ENCODE data around the gene TRIM17.

The TRIM17 gene

DNA sequence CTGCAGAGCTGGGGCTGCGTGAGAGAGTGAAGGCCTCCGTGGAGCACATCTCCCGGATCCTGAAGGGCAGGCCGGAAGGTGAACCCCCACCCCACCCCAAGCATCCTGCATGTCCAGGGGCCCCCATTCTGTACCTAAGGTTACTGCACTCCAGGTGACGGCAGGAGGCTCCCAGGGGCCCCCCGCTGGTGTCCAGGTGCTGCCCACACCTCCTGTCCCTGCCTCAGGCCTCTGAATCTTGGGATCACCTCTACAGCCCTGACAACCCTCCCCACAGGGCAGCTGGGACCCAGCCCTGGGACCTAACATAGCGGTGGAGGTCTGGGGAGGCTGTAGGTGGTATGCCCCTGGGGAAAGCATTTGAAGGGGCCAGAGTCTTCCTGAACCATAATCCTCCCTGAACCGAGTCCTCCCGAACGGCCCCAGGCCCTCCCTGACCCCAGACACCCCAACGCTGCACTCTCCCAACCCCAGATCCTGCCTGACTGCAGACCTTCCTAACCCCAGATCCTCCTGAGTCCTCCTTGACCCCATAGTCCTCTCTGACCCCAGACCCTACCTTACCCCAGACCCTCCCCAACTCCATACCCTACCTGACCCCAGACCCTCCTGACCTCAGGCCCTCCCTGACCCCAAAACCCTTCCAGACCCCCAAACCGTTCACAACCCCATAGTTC, 43.5 kb downstream of the TRIM17 start:
- Histone ChIP-seq H3K27ac (ENCODE audit: low read depth, low read length) (no peak overlapping the region), H3K27me3 (ENCODE audit: control insufficient read depth in 1 of 2, insufficient read depth in 2 of 2, low read length in 2 of 2) (peaks cover 6 to 9% of the 10 kb centered on the region in 2 donors), H3K4me1 (ENCODE audit: control insufficient read depth in 1 of 2, insufficient read depth in 2 of 2, low read length in 2 of 2) (peaks cover 0 to 11% of the 10 kb centered on the region in 2 donors), H3K9ac (ENCODE audit: low read depth in 1 of 2, low read length in 2 of 2) (no peak overlapping the region), H3K9me3 (ENCODE audit: control insufficient read depth in 1 of 2, low read length in 2 of 2) (no peaks in the 10 kb centered on the region), H3K4me3 (ENCODE audit: low read depth in 1 of 2, low read length in 2 of 2) (no peak overlapping the region), H3K36me3 (ENCODE audit: control insufficient read depth in 1 of 2, insufficient read depth in 2 of 2, low read length in 2 of 2) (no peaks in the 10 kb centered on the region)

DNA sequence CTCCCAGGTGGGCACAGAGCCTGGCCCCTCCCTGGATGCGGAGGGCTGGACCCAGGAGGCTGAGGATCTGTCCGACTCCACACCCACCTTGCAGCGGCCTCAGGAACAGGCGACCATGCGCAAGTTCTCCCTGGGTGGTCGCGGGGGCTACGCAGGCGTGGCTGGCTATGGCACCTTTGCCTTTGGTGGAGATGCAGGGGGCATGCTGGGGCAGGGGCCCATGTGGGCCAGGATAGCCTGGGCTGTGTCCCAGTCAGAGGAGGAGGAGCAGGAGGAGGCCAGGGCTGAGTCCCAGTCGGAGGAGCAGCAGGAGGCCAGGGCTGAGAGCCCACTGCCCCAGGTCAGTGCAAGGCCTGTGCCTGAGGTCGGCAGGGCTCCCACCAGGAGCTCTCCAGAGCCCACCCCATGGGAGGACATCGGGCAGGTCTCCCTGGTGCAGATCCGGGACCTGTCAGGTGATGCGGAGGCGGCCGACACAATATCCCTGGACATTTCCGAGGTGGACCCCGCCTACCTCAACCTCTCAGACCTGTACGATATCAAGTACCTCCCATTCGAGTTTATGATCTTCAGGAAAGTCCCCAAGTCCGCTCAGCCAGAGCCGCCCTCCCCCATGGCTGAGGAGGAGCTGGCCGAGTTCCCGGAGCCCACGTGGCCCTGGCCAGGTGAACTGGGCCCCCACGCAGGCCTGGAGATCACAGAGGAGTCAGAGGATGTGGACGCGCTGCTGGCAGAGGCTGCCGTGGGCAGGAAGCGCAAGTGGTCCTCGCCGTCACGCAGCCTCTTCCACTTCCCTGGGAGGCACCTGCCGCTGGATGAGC, 44.3 kb downstream of the TRIM17 start:
- no peak overlapping the region for H3K27ac ChIP-seq (ENCODE audit: low read depth, low read length)

DNA sequence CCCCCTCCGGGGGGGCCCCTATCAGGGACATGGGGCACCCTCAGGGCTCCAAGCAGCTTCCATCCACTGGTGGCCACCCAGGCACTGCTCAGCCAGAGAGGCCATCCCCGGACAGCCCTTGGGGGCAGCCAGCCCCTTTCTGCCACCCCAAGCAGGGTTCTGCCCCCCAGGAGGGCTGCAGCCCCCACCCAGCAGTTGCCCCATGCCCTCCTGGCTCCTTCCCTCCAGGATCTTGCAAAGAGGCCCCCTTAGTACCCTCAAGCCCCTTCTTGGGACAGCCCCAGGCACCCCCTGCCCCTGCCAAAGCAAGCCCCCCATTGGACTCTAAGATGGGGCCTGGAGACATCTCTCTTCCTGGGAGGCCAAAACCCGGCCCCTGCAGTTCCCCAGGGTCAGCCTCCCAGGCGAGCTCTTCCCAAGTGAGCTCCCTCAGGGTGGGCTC, 44.9 kb downstream of the TRIM17 start:
- Histone ChIP-seq H3K27me3 (ENCODE audit: control insufficient read depth in 1 of 2, insufficient read depth in 2 of 2, low read length in 2 of 2) (peaks cover 6 to 10% of the 10 kb centered on the region in 2 donors), H3K9ac (ENCODE audit: low read depth in 1 of 2, low read length in 2 of 2) (no peak overlapping the region), H3K4me1 (ENCODE audit: control insufficient read depth in 1 of 2, insufficient read depth in 2 of 2, low read length in 2 of 2) (peaks cover 0 to 8% of the 10 kb centered on the region in 2 donors), H3K9me3 (ENCODE audit: control insufficient read depth in 1 of 2, low read length in 2 of 2) (no peaks in the 10 kb centered on the region), H3K36me3 (ENCODE audit: control insufficient read depth in 1 of 2, insufficient read depth in 2 of 2, low read length in 2 of 2) (no peaks in the 10 kb centered on the region), H3K27ac (ENCODE audit: low read depth, low read length) (no peak overlapping the region), H3K4me3 (ENCODE audit: low read depth in 1 of 2, low read length in 2 of 2) (no peak overlapping the region)

More for the DNA sequence above, 44.3 kb downstream of the TRIM17 start:
- no peak overlapping the region for H3K4me3 ChIP-seq (ENCODE audit: low read depth in 1 of 2, low read length in 2 of 2)
- no peaks in the 10 kb centered on the region for H3K36me3 ChIP-seq (ENCODE audit: control insufficient read depth in 1 of 2, insufficient read depth in 2 of 2, low read length in 2 of 2)
- H3K9ac ChIP-seq (ENCODE audit: low read depth in 1 of 2, low read length in 2 of 2), result no peak overlapping the region
- H3K4me1 ChIP-seq (ENCODE audit: control insufficient read depth in 1 of 2, insufficient read depth in 2 of 2, low read length in 2 of 2), result peaks cover 0 to 8% of the 10 kb centered on the region in 2 donors
- H3K27me3 ChIP-seq (ENCODE audit: control insufficient read depth in 1 of 2, insufficient read depth in 2 of 2, low read length in 2 of 2), result peaks cover 6 to 9% of the 10 kb centered on the region in 2 donors
- H3K9me3 ChIP-seq (ENCODE audit: control insufficient read depth in 1 of 2, low read length in 2 of 2), result no peaks in the 10 kb centered on the region

DNA sequence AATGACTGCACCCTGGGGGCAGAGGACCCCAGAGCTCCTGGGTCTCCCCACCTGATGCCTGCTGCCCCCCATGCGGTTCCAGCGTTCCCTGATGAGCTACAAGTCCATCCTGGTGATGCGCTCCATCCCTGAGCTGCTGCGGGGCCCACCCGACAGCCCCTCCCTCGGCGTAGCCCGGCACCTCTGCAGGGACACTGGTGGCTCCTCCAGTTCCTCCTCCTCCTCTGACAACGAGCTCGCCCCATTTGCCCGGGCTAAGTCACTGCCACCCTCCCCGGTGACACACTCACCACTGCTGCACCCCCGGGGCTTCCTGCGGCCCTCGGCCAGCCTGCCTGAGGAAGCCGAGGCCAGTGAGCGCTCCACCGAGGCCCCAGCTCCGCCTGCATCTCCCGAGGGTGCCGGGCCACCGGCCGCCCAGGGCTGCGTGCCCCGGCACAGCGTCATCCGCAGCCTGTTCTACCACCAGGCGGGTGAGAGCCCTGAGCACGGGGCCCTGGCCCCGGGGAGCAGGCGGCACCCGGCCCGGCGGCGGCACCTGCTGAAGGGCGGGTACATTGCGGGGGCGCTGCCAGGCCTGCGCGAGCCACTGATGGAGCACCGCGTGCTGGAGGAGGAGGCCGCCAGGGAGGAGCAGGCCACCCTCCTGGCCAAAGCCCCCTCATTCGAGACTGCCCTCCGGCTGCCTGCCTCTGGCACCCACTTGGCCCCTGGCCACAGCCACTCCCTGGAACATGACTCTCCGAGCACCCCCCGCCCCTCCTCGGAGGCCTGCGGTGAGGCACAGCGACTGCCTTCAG, 45.5 kb downstream of the TRIM17 start:
- Histone ChIP-seq H3K4me3 (ENCODE audit: low read depth in 1 of 2, low read length in 2 of 2) (no peak overlapping the region), H3K4me1 (ENCODE audit: control insufficient read depth in 1 of 2, insufficient read depth in 2 of 2, low read length in 2 of 2) (peaks cover 0 to 8% of the 10 kb centered on the region in 2 donors), H3K9me3 (ENCODE audit: control insufficient read depth in 1 of 2, low read length in 2 of 2) (no peaks in the 10 kb centered on the region), H3K9ac (ENCODE audit: low read depth in 1 of 2, low read length in 2 of 2) (no peak overlapping the region), H3K36me3 (ENCODE audit: control insufficient read depth in 1 of 2, insufficient read depth in 2 of 2, low read length in 2 of 2) (no peaks in the 10 kb centered on the region), H3K27ac (ENCODE audit: low read depth, low read length) (no peak overlapping the region), H3K27me3 (ENCODE audit: control insufficient read depth in 1 of 2, insufficient read depth in 2 of 2, low read length in 2 of 2) (peaks cover 6 to 15% of the 10 kb centered on the region in 2 donors)

DNA sequence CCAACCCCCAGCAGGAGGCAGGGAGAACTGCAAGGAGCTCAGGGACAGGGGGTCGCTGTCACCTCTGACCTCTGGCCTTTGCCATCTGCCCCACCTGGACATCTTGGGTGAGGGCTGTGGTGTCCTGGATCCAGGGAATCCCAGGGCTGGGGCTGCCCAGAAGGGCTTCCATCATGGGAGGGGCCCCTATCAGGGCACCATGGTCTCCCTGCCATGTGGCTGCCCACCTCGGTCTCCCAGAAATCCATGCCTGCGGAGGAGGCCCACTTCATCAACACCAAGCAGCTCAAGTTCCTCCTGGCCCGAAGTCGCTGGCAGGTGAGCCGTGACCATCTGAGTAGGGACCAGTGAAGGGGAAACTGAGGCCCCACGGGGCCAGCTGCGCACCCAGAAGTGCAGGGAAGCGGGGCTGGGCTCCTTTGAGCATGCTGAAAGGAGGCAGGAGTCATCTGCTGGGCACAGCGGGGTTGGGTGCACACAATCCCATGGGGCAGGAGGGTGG, 46.2 kb downstream of the TRIM17 start:
- peaks cover 6 to 15% of the 10 kb centered on the region in 2 donors for H3K27me3 ChIP-seq (ENCODE audit: control insufficient read depth in 1 of 2, insufficient read depth in 2 of 2, low read length in 2 of 2)
- no peak overlapping the region for H3K9ac ChIP-seq (ENCODE audit: low read depth in 1 of 2, low read length in 2 of 2)
- H3K4me1 ChIP-seq (ENCODE audit: control insufficient read depth in 1 of 2, insufficient read depth in 2 of 2, low read length in 2 of 2), result peaks cover 0 to 8% of the 10 kb centered on the region in 2 donors
- H3K4me3 ChIP-seq (ENCODE audit: low read depth in 1 of 2, low read length in 2 of 2), result no peak overlapping the region
- no peaks in the 10 kb centered on the region for H3K36me3 ChIP-seq (ENCODE audit: control insufficient read depth in 1 of 2, insufficient read depth in 2 of 2, low read length in 2 of 2)
- no peak overlapping the region for H3K27ac ChIP-seq (ENCODE audit: low read depth, low read length)
- no peaks in the 10 kb centered on the region for H3K9me3 ChIP-seq (ENCODE audit: control insufficient read depth in 1 of 2, low read length in 2 of 2)

DNA sequence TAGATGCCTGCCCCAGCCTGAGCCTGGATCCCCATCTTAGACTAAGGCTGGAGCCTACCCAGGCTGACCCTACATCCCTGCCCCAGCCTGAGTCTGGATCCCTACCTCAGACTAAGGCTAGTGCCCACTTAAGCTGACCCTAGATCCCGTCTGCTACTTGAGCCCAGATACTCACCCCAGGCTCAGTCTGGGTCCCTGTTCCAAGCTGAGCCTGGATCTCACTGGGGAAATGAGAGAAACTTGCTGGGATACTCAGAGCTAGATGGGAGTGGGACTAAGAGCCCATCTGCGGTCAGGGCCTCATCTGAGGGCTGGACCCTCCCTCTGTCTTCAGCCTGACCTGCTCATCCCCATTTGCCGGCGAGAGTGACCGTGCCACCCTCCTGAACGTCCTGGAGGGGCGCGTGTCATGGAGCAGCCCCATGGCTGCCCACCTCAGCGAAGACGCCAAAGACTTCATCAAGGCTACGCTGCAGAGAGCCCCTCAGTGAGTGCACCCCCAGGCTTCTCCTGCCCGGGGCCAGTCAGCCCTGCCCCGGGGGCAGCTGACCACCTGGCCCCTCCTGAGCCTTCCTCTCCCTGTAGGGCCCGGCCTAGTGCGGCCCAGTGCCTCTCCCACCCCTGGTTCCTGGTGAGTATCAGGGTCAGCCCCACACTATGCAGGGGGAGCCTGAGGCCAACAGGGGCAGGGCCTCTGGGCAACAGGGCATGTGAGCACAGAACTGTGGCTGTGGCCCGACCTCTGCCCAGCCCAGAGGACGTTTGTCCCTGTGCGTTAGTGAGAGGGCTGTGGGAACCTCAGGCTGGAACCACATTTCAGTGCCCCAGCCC, 46.8 kb downstream of the TRIM17 start:
- Histone ChIP-seq H3K36me3 (ENCODE audit: control insufficient read depth in 1 of 2, insufficient read depth in 2 of 2, low read length in 2 of 2) (no peaks in the 10 kb centered on the region), H3K4me3 (ENCODE audit: low read depth in 1 of 2, low read length in 2 of 2) (no peak overlapping the region), H3K9ac (ENCODE audit: low read depth in 1 of 2, low read length in 2 of 2) (no peak overlapping the region), H3K27me3 (ENCODE audit: control insufficient read depth in 1 of 2, insufficient read depth in 2 of 2, low read length in 2 of 2) (peaks cover 6 to 15% of the 10 kb centered on the region in 2 donors), H3K4me1 (ENCODE audit: control insufficient read depth in 1 of 2, insufficient read depth in 2 of 2, low read length in 2 of 2) (peaks cover 0 to 8% of the 10 kb centered on the region in 2 donors), H3K27ac (ENCODE audit: low read depth, low read length) (no peak overlapping the region), H3K9me3 (ENCODE audit: control insufficient read depth in 1 of 2, low read length in 2 of 2) (no peaks in the 10 kb centered on the region)

DNA sequence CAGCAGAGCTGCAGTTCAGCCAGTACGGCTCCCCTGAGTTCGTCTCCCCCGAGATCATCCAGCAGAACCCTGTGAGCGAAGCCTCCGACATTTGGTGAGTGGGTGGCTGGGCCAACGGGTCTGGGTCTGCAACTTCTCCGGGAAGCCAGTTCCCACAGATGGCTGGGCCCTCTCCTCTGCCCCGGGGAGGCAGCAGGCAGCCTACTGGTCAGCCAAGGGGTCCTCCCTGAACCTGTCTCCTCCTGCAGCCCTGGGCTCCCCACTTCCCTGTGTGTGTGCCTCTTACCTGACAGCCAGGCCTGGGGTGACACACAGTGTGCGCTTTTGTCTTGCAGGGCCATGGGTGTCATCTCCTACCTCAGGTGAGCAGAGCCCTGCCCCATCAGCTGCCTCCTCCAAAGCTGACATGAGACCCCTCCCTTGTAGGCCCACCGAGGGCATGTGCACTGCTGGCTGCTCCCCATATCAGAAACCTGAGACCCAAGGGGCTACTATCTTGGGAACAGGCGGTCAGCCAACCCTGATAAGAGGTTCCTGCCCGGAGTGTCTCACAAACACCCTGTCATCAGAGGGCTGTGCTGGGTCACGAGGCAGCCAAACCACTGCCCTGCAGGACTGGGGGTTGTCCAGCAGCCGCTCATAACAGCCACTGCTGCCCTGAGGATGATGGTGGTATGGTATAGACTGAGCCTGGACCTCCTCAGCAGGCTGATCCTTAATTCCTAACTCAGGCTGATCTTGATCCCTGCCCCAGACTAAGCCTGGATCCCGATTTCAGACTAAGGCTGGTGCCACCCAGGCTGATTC, 47.7 kb downstream of the TRIM17 start:
- Histone ChIP-seq H3K4me3 (ENCODE audit: low read depth in 1 of 2, low read length in 2 of 2) (no peak overlapping the region), H3K9me3 (ENCODE audit: control insufficient read depth in 1 of 2, low read length in 2 of 2) (no peaks in the 10 kb centered on the region), H3K27ac (ENCODE audit: low read depth, low read length) (no peak overlapping the region), H3K27me3 (ENCODE audit: control insufficient read depth in 1 of 2, insufficient read depth in 2 of 2, low read length in 2 of 2) (peaks cover 6 to 15% of the 10 kb centered on the region in 2 donors), H3K4me1 (ENCODE audit: control insufficient read depth in 1 of 2, insufficient read depth in 2 of 2, low read length in 2 of 2) (peaks cover 0 to 8% of the 10 kb centered on the region in 2 donors), H3K9ac (ENCODE audit: low read depth in 1 of 2, low read length in 2 of 2) (no peak overlapping the region), H3K36me3 (ENCODE audit: control insufficient read depth in 1 of 2, insufficient read depth in 2 of 2, low read length in 2 of 2) (no peaks in the 10 kb centered on the region)

DNA sequence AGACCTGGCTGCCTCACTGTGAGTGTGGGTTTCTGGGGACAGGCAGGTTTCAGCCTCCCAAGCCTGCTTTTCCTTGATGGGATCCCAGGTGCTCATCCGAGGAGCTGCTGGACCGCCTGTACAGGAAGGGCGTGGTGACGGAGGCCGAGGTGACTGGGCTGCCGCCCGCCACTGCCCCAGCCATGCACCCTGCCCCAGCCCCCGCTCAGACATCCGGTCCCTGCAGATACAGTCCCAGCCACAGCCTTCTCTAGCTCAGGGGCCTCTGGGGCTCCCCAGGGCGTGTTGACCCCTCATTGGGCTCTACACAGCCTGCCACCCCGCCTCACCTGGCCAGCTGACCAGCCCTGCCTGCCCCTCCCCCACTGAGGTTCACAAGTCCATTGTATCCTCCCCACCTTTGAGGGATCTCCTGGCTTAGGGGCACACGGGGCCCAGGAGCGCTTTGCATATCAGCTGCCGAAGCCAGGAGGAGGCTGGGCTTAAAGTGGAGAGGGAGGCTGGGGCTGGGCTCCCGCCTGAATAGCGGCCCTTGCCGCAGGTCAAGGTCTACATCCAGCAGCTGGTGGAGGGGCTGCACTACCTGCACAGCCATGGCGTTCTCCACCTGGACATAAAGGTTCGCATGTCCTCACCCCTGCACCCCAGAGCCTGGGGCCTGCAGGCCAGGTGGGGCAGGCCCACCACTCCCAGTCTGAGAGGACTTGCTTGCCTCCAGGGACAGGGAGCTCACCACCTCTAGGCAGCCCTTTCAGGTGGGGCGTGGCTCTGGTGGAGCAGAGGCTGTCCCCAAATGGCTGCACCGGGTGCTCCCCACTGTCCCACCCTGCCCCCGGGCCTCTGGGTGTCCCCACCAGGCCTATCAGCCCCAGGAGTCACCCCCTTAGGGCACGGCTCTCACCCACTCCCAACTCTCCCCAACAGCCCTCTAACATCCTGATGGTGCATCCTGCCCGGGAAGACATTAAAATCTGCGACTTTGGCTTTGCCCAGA, 48.6 kb downstream of the TRIM17 start:
- Histone ChIP-seq H3K27me3 (ENCODE audit: control insufficient read depth in 1 of 2, insufficient read depth in 2 of 2, low read length in 2 of 2) (peaks cover 6 to 15% of the 10 kb centered on the region in 2 donors), H3K9ac (ENCODE audit: low read depth in 1 of 2, low read length in 2 of 2) (no peak overlapping the region), H3K4me3 (ENCODE audit: low read depth in 1 of 2, low read length in 2 of 2) (no peak overlapping the region), H3K27ac (ENCODE audit: low read depth, low read length) (no peak overlapping the region), H3K36me3 (ENCODE audit: control insufficient read depth in 1 of 2, insufficient read depth in 2 of 2, low read length in 2 of 2) (no peaks in the 10 kb centered on the region), H3K4me1 (ENCODE audit: control insufficient read depth in 1 of 2, insufficient read depth in 2 of 2, low read length in 2 of 2) (peaks cover 0 to 8% of the 10 kb centered on the region in 2 donors), H3K9me3 (ENCODE audit: control insufficient read depth in 1 of 2, low read length in 2 of 2) (no peaks in the 10 kb centered on the region)

All from duodenal mucosa (tissue), 2 donors.